Measurements from ENCODE around the gene KPNA6.

Gene KPNA6

DNA sequence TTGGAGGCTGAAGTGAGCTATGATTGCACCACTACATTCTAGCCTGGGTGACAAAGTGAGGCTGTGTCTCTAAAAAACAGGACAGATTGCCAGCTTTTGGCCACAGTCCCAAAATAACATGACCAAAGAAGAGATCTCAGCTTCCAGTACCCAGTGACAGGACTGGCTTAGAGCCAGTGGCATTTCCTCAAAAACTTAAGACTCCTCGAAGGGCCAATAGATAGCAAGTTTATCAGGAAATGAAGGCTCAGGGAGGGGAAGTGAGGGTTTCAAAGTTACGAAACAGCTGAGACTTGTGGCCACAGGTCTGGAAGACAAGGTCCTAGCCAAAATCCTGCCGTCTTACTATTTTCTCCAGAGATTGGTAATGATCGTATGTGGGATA is 41.4 kb upstream of the KPNA6 start:
- no peaks in the 10 kb centered on the region for H3K9me3 ChIP-seq (ENCODE audit: control insufficient read depth, low read length)
- H3K27ac ChIP-seq = peak overlapping the region; percentile 9
- H3K79me2 ChIP-seq = no peaks in the 10 kb centered on the region
- no peak overlapping the region for H3K9ac ChIP-seq
- H3K4me3 ChIP-seq (ENCODE audit: low read depth, low read length) = no peak overlapping the region
- H3K4me1 ChIP-seq = peaks cover 4% of the 10 kb centered on the region
- no peaks in the 10 kb centered on the region for H3K27me3 ChIP-seq (ENCODE audit: control insufficient read depth, insufficient read depth, low read length)
- H3K36me3 ChIP-seq (ENCODE audit: control insufficient read depth, insufficient read depth, low read length) = no peaks in the 10 kb centered on the region
- H2AFZ ChIP-seq = no peak overlapping the region
- TF ChIP-seq, protein P1, sequence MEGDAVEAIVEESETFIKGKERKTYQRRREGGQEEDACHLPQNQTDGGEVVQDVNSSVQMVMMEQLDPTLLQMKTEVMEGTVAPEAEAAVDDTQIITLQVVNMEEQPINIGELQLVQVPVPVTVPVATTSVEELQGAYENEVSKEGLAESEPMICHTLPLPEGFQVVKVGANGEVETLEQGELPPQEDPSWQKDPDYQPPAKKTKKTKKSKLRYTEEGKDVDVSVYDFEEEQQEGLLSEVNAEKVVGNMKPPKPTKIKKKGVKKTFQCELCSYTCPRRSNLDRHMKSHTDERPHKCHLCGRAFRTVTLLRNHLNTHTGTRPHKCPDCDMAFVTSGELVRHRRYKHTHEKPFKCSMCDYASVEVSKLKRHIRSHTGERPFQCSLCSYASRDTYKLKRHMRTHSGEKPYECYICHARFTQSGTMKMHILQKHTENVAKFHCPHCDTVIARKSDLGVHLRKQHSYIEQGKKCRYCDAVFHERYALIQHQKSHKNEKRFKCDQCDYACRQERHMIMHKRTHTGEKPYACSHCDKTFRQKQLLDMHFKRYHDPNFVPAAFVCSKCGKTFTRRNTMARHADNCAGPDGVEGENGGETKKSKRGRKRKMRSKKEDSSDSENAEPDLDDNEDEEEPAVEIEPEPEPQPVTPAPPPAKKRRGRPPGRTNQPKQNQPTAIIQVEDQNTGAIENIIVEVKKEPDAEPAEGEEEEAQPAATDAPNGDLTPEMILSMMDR (IDR thresholded peaks at IDR 0.05) = no peak
- peak overlapping the region; percentile 5 for H3K4me2 ChIP-seq (ENCODE audit: low read length)

DNA sequence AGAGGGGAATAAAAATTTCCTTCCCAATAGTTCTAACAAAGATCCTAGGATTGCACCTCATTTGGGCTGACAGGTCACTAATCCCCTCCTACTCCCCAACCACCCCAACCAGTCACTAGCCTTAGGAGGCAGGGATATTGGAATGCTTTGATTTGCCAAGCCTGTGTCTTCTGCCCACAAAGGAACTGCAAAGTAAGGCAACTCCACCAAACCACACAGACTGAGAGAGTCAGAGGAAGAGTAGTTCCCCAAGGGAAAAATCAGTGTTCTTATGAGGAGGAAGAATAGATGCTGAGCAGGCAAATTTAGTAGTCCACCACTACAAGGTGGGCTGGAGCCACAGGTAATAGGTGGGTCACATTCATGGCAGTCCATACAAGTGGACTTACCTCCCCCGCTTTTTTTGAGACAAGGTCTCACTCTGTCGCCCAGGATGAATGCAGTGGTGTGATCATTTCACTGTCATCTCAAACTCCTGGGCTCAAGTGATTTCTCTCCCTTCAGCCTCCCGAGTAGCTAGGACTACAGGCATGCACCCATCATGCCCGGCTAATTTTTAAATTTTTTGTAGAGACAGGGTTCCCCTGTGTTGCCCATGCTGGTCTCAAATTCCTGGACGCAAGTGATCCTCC is 38.8 kb upstream of the KPNA6 start:
- H3K9me3 ChIP-seq (ENCODE audit: control insufficient read depth, low read length) = no peaks in the 10 kb centered on the region
- H3K27ac ChIP-seq = no peak overlapping the region
- H3K9ac ChIP-seq = no peak overlapping the region
- H3K4me3 ChIP-seq (ENCODE audit: low read depth, low read length) = no peak overlapping the region
- TF ChIP-seq, protein P1 (IDR thresholded peaks at IDR 0.05) = no peak
- H3K27me3 ChIP-seq (ENCODE audit: control insufficient read depth, insufficient read depth, low read length) = no peaks in the 10 kb centered on the region
- no peak overlapping the region for H3K4me2 ChIP-seq (ENCODE audit: low read length)
- peaks cover 3% of the 10 kb centered on the region for H3K4me1 ChIP-seq
- H3K79me2 ChIP-seq = no peaks in the 10 kb centered on the region
- no peaks in the 10 kb centered on the region for H3K36me3 ChIP-seq (ENCODE audit: control insufficient read depth, insufficient read depth, low read length)
- no peak overlapping the region for H2AFZ ChIP-seq

DNA sequence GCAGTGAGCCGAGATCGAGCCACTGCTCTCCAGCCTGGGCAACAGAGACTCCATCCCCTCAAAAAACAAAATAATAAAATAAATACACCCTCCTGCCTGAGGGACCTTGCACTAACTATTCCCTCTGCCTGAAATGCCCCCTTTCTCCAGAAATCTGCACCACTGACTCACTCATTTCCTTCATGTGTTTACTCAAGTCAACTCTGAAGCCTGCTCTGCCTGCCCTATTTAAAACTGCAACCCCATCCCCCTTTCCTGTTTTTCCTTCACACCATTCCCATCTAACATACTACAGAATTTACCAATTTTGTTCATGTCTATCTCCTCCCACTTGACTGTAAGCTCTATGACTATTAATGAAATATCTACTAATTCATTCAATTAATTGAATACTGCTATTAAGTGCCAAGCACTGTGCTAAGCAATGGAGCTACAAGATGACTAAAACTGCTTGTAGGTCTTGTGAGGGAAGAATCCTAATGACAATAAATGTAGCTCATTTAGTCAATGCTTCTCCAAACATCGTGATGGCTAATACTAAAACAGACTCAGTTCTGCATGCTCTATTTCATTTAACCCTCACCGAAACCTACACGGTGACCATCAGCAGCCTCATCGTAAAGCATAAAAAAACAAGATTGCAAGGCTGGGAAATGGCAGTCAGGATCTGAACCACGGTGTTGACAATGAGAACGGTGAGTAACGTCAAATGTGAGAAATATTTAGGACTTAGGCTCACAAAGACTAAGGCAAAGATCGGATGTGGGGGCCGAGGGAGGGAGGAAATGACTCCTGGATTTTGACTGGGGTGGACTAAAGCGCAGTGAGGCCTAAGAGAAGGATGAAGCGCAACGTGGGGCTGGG is 35.9 kb upstream of the KPNA6 start:
- H3K4me3 ChIP-seq (ENCODE audit: low read depth, low read length) = peak overlapping the region; percentile 90
- peaks cover 3% of the 10 kb centered on the region for H3K4me1 ChIP-seq
- peak overlapping the region; percentile 94 for H2AFZ ChIP-seq
- no peak overlapping the region for H3K9ac ChIP-seq
- peak overlapping the region; percentile 79 for H3K4me2 ChIP-seq (ENCODE audit: low read length)
- peak overlapping the region; percentile 91 for H3K27ac ChIP-seq
- no peaks in the 10 kb centered on the region for H3K79me2 ChIP-seq
- no peaks in the 10 kb centered on the region for H3K9me3 ChIP-seq (ENCODE audit: control insufficient read depth, low read length)
- TF ChIP-seq, protein P1 (IDR thresholded peaks at IDR 0.05) = no peak
- H3K27me3 ChIP-seq (ENCODE audit: control insufficient read depth, insufficient read depth, low read length) = no peaks in the 10 kb centered on the region
- no peaks in the 10 kb centered on the region for H3K36me3 ChIP-seq (ENCODE audit: control insufficient read depth, insufficient read depth, low read length)

DNA sequence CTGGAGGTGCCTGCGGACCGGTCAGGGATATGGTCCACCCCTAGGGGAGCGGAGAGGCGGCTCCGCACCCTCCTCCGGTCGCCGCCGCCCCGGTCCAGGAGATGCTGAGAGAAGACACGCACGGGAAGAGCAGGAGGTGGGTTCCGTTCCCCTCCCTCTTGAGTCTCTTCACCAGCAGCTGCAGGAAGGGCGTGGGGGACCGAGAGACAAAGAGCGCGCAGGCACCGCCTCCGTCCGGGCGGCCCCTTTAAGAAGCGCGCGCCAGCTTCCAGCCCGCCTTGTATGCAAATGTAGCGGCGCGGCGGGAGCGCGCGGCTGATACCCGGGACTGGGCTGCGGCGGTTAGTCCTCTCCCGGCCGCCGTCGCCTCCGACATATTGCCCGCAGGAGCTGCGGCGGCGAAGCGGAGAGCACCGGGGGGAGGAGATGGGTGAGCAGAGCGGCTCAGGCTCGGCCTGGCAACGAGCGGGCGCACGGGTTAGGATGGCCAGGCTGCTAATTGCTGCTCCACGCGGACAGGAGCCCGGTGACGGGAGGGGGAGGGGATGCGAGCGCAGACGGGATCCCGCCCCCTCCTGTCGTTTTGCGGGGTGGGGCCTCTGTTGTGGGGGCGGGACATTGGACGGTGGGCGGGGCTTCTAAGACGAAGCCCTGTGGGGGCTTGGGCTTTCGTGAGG is 35.1 kb upstream of the KPNA6 start, which contains the start of gene TMEM39B:
Gene TMEM39B (plus strand): TSS at position 318 of the 677 bp plus-strand sequence. CDS start 109 bp downstream, at position 427.
- TF ChIP-seq, protein P1 (IDR thresholded peaks at IDR 0.05) = no peak
- no peaks in the 10 kb centered on the region for H3K9me3 ChIP-seq (ENCODE audit: control insufficient read depth, low read length)
- no peaks in the 10 kb centered on the region for H3K79me2 ChIP-seq
- peak within 1 kb of the TSS; percentile 90 for H3K4me3 ChIP-seq (ENCODE audit: low read depth, low read length)
- peak within 1 kb of the TSS; percentile 91 for H3K27ac ChIP-seq
- peak within 1 kb of the TSS; percentile 53 for H3K9ac ChIP-seq
- peak within 1 kb of the TSS; percentile 94 for H2AFZ ChIP-seq
- no peaks in the 10 kb centered on the region for H3K36me3 ChIP-seq (ENCODE audit: control insufficient read depth, insufficient read depth, low read length)
- H3K27me3 ChIP-seq (ENCODE audit: control insufficient read depth, insufficient read depth, low read length) = no peaks in the 10 kb centered on the region
- H3K4me1 ChIP-seq = peaks cover 3% of the 10 kb centered on the region
- H3K4me2 ChIP-seq (ENCODE audit: low read length) = peak within 1 kb of the TSS; percentile 79

Data from parathyroid adenoma (tissue), 2 donors.